Testis (tissue), 3 donors: ENCODE measurements around the gene SEL1L2. TPM values are rescaled to one million over a fixed set of nuclear protein-coding genes. Genes with fewer than 3 reads are reported as not detected.

Source experiments
- DNase-seq: peaks from one replicate; pipeline ENCODE4 v3.0.0-alpha.2; 2019
- H3K27ac ChIP-seq, 2 donors: fragments of 200-600 bp; sonication (generic); one replicate each; pipeline ENCODE4 v1.5.1; 2019
- H3K27me3 ChIP-seq: fragments of 200-600 bp; sonication (generic); one replicate; pipeline ENCODE4 v1.5.1; 2019
- H3K36me3 ChIP-seq: fragments of 200-600 bp; sonication (generic); one replicate; pipeline ENCODE4 v1.5.1; 2017; ENCODE audit warnings: low read depth; ENCODE audit errors: missing control alignments
- H3K4me1 ChIP-seq: fragments of 200-600 bp; sonication (generic); one replicate; pipeline ENCODE4 v1.5.1; 2019
- H3K4me3 ChIP-seq, 2 donors: fragments of 200-600 bp; sonication (generic); one replicate each; pipeline ENCODE4 v1.5.1; 2017 to 2019
- H3K9me3 ChIP-seq: fragments of 200-600 bp; sonication (generic); one replicate; pipeline ENCODE4 v1.5.1; 2017
- CTCF ChIP-seq, 3 experiments: fragments of 450-650 bp in 2 of 3; fragments of 200-600 bp in 1 of 3; sonication (generic) in 1 of 3; IDR thresholded peaks; one replicate each; pipeline ENCODE4 v1.5.1; 2016 to 2019; ENCODE audit warnings: antibody characterized with exemption in 3 of 3, mild to moderate bottlenecking in 2 of 3, moderate library complexity in 1 of 3
- POLR2A ChIP-seq: fragments of 450-650 bp; IDR thresholded peaks from one replicate; pipeline ENCODE4 v1.6.1; 2017; ENCODE audit warnings: antibody characterized with exemption, mild to moderate bottlenecking, moderate library complexity
- WGBS, 2 donors: methylation state at CpG; one replicate each; pipeline ENCODE4 v1.1.5; 2018; 5-methylcytosine and 5-hydroxymethylcytosine counted together
- intact Hi-C: fragments of 100-400 bp; cut with DNase I; formaldehyde crosslinking; loops from one replicate; pipeline ENCODE4 v1.15.1; 2023; ENCODE audit warnings: low total_unique reads
- polyA plus RNA-seq: library from polyadenylated mRNA; stranded (reverse); fragments of 350-450 nt; fragmentation: Illumina TruSeq; extraction: RNeasy Lipid Tissue Mini Kit (QIAGEN cat#74804); gene quantifications from one replicate; pipeline ENCODE4 v1.2.3, GENCODE V29; 2014; ENCODE audit warnings: low read depth, low replicate concordance; ENCODE audit not compliant: insufficient read depth
- total RNA-seq, 2 donors: library from RNA; depleted of rRNA; stranded (reverse); fragments of >200 nt; gene quantifications; one replicate each; pipeline ENCODE4 v1.2.3, GENCODE V29; 2016

Gene SEL1L2
- total and polyA plus RNA-seq, 3 donors from 2014 or later: 4.1 to 10.0 (median 9.5) TPM

- peaks cover 6% of the 10 kb centered on the region for H3K4me1 ChIP-seq
- intact Hi-C loops: no loop called here
- H3K27me3 ChIP-seq: no peaks in the 10 kb centered on the region
- no peaks in the 10 kb centered on the region for H3K36me3 ChIP-seq
- no peaks in the 10 kb centered on the region for H3K9me3 ChIP-seq
- no peak overlapping the region for H3K4me3 ChIP-seq
- no peak for TF ChIP-seq POLR2A
- no peak overlapping the region for H3K27ac ChIP-seq
- 83% methylated on average over 4 of the region's 4 CpGs for WGBS, 2 donors
- no peak for DNase-seq
These were observed 120.2 kb downstream of the SEL1L2 start for GRCh38 chr20:13870170-13870748.

- Histone ChIP-seq H3K4me3 (no peak overlapping the region), H3K36me3 (no peaks in the 10 kb centered on the region), H3K27ac (no peak overlapping the region), H3K4me1 (no peaks in the 10 kb centered on the region), H3K9me3 (no peaks in the 10 kb centered on the region), H3K27me3 (no peaks in the 10 kb centered on the region)
- intact Hi-C loops: no loop called here
- TF ChIP-seq POLR2A (no peak), CTCF (IDR thresholded peaks at IDR 0.05) (no peak)
- 77 to 88% methylated on average over 4 of the region's 4 CpGs for WGBS, 2 donors
- DNase-seq: no peak
These were observed 122.1 kb downstream of the SEL1L2 start for GRCh38 chr20:13868331-13868730.

- Histone ChIP-seq H3K27ac (no peak overlapping the region), H3K9me3 (no peaks in the 10 kb centered on the region), H3K4me3 (no peak overlapping the region), H3K4me1 (no peaks in the 10 kb centered on the region), H3K27me3 (no peaks in the 10 kb centered on the region), H3K36me3 (no peaks in the 10 kb centered on the region)
- 42 to 46% methylated on average over 5 of the region's 5 CpGs for WGBS, 2 donors
- DNase-seq: no peak
- intact Hi-C loops: no loop called here
- TF ChIP-seq CTCF (IDR thresholded peaks at IDR 0.05) (no peak), POLR2A (no peak)
These were observed 124.5 kb downstream of the SEL1L2 start for GRCh38 chr20:13865791-13866351.

GRCh38 chr20:13865156-13865555 lies 125.3 kb downstream of the SEL1L2 start:
- intact Hi-C loops: no loop called here
- H3K9me3 ChIP-seq: no peaks in the 10 kb centered on the region
- no peaks in the 10 kb centered on the region for H3K4me1 ChIP-seq
- 88 to 90% methylated on average over 2 of the region's 2 CpGs for WGBS, 2 donors
- H3K27me3 ChIP-seq: no peaks in the 10 kb centered on the region
- no peak for DNase-seq
- H3K27ac ChIP-seq: no peak overlapping the region
- TF ChIP-seq POLR2A (no peak), CTCF (IDR thresholded peaks at IDR 0.05) (no peak)
- no peaks in the 10 kb centered on the region for H3K36me3 ChIP-seq
- no peak overlapping the region for H3K4me3 ChIP-seq

GRCh38 chr20:13863244-13863643 lies 127.2 kb downstream of the SEL1L2 start:
- Histone ChIP-seq H3K27ac (no peak overlapping the region), H3K4me3 (no peak overlapping the region), H3K4me1 (no peaks in the 10 kb centered on the region), H3K27me3 (no peaks in the 10 kb centered on the region), H3K9me3 (no peaks in the 10 kb centered on the region), H3K36me3 (no peaks in the 10 kb centered on the region)
- 89 to 95% methylated on average over 1 of the region's 1 CpG for WGBS, 2 donors
- TF ChIP-seq CTCF (IDR thresholded peaks at IDR 0.05) (no peak), POLR2A (no peak)
- no peak for DNase-seq
- intact Hi-C loops: no loop called here
